Measurements from ENCODE around the gene HDHD3.

Gene HDHD3

GRCh38 chr9:113361304-113362018 lies 15.3 kb downstream of the HDHD3 start:
- DNase-seq: no peak

GRCh38 chr9:113360242-113360842 lies 16.4 kb downstream of the HDHD3 start:
- DNase-seq: no peak

GRCh38 chr9:113359385-113359784 lies 17.4 kb downstream of the HDHD3 start:
- DNase-seq: no peak

GRCh38 chr9:113356686-113357292 lies 20.0 kb downstream of the HDHD3 start:
- no peak for DNase-seq

- DNase-seq: no peak
These were observed 21.7 kb downstream of the HDHD3 start for GRCh38 chr9:113355040-113355596.

DNA sequence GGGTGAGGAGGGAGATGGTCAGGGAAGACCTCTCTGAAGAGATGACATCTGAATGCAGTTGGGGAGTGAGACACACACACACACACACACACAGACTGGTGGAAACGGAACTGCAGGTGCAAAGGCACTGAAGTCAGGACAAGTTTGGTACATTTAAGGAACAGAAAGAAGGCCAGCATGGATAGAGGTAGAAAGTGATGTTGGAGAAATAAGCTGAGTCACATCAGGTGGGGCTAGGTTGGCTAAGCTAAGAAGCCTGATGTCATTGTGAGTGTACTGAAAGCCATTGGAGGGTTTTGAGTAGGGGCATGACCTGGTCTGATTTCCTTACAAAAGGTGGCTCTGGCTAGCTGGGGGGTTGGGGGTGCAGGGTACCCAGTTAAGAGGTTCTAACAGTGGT lies 24.4 kb downstream of the HDHD3 start:
- DNase-seq: no peak

DNA sequence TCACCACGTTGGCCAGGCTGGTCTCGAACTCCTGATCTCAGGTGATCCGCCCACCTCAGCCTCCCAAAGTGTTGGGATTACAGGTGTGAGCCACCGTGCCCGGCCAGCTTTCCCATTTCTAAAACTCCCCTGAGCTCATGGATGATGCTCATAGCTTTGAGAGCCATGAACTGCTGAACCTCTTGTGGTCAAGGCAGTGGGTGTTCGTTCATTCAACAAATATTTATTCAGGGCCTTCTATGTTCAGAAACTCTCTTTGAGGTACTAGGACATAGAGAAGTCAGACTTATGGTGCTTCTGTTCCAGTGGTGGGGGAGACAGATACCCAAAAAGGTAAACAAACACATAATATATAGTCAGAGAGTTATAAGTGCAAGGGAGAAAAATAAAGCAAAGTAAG lies 24.8 kb downstream of the HDHD3 start:
- DNase-seq: no peak

GRCh38 chr9:113350937-113351336 lies 25.8 kb downstream of the HDHD3 start:
- DNase-seq: no peak

DNA sequence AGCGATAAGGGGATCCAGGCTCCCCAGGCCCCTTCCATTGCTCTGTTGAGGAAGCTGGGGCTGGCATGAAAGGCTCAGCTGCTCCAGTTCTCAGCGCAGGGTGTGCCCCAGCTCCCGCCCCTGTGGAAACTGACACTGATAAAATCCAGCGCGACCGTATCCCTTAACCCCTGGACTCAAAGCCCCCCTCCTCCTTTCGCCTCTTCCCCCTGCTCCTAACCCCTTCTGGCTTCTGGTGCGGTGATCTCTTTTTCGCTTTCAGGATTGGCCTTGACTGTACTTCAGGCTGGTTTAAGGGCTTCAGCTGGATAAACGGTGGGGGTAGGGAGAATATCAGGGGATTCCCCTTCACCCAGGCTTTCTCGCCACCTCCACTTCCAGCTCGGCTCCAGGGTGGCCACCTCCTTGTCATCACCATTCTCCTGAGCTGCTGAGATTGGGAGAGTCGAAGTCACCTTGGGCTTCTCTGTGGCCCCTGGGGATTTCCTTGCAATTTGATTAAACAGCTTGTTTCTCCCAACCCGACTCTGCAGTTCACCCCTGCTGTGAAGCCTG lies 26.6 kb downstream of the HDHD3 start:
- no peak for DNase-seq

DNA sequence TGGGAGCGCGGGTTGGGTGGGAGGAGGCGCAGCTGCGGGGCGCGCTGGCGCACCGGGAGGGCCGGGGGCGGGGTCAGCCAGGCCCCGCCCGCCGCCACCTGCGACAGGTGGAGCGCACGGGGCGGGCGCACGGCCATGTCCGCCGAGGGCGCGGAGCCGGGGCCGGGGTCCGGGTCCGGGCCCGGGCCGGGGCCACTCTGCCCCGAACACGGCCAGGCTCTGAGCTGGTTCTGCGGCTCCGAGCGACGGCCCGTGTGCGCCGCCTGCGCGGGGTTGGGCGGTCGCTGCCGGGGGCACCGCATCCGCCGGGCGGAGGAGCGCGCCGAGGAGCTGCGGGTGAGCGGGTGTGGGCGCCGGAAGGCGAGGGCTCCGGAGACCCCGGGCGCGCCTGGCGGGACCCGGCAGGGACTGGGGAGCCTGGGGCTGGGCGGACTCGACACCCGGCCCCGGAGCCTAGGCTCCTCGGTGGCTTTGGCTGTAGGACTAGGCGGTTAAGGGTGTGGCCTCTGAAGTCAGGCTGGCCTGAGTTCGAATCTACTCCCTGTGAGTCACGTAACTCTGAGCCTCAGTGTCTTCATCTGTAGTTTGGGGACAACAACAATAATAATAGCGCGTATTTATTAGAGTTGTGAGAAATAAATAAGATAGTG lies 27.2 kb downstream of the HDHD3 start, which contains the start of gene BSPRY:
Gene BSPRY, plus strand, starts transcription at position 97 of the 650 bp plus-strand sequence. Its CDS starts 39 bp downstream, at position 136.
- peak; percentile 53 for DNase-seq

- DNase-seq: no peak
These were observed 27.7 kb downstream of the HDHD3 start for GRCh38 chr9:113349066-113349444.

- no peak for DNase-seq
These were observed 28.3 kb downstream of the HDHD3 start for GRCh38 chr9:113348437-113348836.

DNA sequence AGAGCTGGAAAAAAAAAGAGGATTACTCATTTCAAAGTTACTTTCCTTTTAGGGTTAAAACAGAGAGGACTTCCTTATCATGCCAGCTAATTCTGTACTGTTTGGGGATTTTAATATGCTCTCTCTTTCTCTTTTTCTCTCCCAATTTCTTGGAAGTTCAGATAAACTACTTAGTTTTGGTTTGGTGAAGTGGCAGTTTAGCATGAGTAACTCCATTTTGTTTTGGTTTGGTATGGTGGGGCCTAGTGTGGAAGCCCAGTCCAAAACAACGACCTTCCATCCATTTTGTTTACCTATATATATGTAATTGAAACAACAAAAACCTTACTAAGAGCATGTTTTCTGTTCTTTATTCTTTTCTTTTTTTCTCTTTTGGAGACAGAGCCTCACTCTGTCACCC lies 31.1 kb downstream of the HDHD3 start:
- DNase-seq: no peak

- no peak for DNase-seq
These were observed 31.6 kb downstream of the HDHD3 start for GRCh38 chr9:113345190-113345589.

GRCh38 chr9:113343732-113344231 lies 33.0 kb downstream of the HDHD3 start:
- no peak for DNase-seq

GRCh38 chr9:113341712-113342410 lies 34.9 kb downstream of the HDHD3 start:
- DNase-seq: no peak

DNA sequence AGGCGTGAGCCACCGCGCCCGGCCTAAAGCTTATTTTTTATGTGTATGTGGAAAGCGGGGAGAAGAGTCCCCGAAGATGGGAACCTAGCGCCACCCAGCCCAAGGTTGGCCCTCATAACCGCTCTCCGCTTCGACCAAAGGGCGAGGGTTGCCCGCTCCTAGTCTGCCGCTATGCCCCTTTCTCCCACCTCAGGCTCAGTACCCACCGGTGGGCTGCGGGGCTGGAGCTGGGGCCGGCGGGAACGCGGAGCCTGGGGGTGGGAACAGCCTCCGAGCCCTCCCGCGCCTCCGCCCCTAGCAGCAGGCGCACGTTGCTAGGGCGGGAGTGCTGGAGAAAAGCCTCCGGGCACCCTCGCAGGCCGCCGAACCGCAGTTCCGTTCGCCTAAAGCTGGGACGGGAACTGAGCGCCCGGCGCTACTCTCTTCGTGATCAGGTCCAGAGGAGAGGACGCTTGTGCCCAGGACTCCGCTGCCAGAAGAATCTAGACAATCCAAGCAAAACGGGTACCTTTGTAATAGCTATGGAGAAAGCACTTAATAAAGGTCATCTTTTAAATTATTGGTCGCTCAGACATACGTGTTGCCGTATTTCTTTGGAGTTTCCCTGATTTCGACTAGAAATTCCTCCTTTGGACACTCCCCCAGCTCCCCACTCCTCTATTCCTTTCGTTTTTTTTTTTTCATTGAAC lies 36.6 kb downstream of the HDHD3 start, which contains the start of gene WDR31:
Gene WDR31, minus strand, starts transcription at position 265 of the 689 bp plus-strand sequence. CDS start 8,253 bp downstream, outside the sequence.
- peak; percentile 84 for DNase-seq

DNA sequence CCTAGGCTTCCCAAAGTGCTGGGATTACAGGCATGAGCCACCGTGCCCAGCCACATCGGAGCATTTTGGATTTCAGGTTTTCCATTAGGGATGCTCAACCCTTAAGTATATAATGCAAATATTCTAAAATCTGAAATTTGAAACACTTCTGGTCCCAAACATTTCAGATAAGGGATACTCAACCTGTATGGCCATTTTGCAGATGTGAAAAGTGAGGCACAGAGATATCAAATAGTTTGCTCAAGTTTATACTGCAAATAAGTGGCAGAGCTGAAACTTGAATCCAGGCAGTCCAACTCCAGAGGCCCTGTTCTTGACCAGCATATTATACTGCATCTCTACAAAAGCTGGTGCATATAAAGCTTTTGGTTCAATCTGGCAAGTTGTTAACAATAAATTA lies 39.1 kb downstream of the HDHD3 start:
- DNase-seq: no peak

DNA sequence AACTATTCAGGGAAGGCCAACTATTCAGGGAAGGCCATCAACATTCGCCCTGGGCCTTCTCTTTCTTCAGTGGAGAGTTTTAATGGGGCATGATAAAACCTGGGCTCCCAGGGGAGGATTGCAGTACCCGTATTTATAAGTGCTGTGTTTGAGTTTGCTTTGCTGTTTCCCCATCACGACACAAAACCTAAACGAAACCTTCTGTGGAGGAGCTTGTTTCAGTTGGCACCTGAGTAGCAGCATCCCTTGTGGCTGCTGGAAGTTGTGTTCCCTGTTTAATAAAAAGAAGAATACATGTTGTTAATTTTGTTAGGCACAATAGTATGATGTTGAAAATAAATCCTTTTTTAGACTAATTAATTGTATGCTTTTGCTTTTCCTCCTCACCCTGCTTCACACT lies 45.0 kb downstream of the HDHD3 start:
- no peak for DNase-seq

GRCh38 chr9:113328045-113328782 lies 48.6 kb downstream of the HDHD3 start:
- DNase-seq: no peak

- no peak for DNase-seq
These were observed 50.6 kb downstream of the HDHD3 start for GRCh38 chr9:113326230-113326629.
